ENCODE data around the gene ZNF512.

ZNF512 gene

DNA sequence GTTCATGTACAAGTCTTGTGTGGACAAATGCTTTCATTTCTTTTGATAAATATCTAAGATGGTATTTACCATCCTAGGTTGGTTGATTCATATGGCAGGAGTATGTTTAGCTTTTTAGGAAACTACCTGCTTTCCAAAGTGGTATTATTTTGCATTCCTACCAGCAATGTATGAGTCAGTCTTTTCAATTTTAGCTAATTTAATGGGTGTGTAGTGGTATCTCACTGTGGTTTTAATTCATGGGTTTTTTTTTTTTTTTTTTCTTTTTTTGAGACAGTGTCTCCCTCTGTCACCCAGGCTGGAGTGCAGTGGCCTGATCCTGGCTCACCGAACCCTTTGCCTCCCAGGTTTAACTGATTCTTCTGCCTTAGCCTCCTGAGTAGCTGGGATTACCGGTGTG, 4.2 kb downstream of the ZNF512 start:
- peaks cover 60% of the 10 kb centered on the region for H3K4me1 ChIP-seq (ENCODE audit: insufficient read depth, low read length, poor library complexity, severe bottlenecking)
- H3K79me2 ChIP-seq (ENCODE audit: insufficient read depth, low read length) = peaks cover 88% of the 10 kb centered on the region
- no peak for TF ChIP-seq EZH2phosphoT487 (IDR thresholded peaks at IDR 0.05; ENCODE audit: borderline replicate concordance)
- TF ChIP-seq, protein P1, sequence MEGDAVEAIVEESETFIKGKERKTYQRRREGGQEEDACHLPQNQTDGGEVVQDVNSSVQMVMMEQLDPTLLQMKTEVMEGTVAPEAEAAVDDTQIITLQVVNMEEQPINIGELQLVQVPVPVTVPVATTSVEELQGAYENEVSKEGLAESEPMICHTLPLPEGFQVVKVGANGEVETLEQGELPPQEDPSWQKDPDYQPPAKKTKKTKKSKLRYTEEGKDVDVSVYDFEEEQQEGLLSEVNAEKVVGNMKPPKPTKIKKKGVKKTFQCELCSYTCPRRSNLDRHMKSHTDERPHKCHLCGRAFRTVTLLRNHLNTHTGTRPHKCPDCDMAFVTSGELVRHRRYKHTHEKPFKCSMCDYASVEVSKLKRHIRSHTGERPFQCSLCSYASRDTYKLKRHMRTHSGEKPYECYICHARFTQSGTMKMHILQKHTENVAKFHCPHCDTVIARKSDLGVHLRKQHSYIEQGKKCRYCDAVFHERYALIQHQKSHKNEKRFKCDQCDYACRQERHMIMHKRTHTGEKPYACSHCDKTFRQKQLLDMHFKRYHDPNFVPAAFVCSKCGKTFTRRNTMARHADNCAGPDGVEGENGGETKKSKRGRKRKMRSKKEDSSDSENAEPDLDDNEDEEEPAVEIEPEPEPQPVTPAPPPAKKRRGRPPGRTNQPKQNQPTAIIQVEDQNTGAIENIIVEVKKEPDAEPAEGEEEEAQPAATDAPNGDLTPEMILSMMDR (conservative IDR thresholded peaks at IDR 0.05; ENCODE audit: low read length) = no peak
- H3K4me3 ChIP-seq (ENCODE audit: low read length, poor library complexity, severe bottlenecking) = peak overlapping the region; percentile 99
- no peaks in the 10 kb centered on the region for H3K9me2 ChIP-seq (replicated peaks; ENCODE audit: low read depth, low read length)
- no peaks in the 10 kb centered on the region for H3K36me3 ChIP-seq (ENCODE audit: insufficient read depth, low read length)
- peak overlapping the region; percentile 94 for H3K4me2 ChIP-seq (ENCODE audit: low read depth, low read length, poor library complexity, severe bottlenecking)
- H3K27me3 ChIP-seq (ENCODE audit: insufficient read depth, low read length, poor library complexity, severe bottlenecking) = peaks cover 4% of the 10 kb centered on the region
- no peak overlapping the region for H2AFZ ChIP-seq (ENCODE audit: low read length)
- H4K20me1 ChIP-seq (ENCODE audit: insufficient read depth, low read length, poor library complexity, severe bottlenecking) = peaks cover 72% of the 10 kb centered on the region
- H3F3A ChIP-seq (ENCODE audit: low read depth) = no peaks in the 10 kb centered on the region
- H3K9ac ChIP-seq (ENCODE audit: low read depth, low read length, poor library complexity, severe bottlenecking) = peak overlapping the region; percentile 97
- H3K9me3 ChIP-seq (ENCODE audit: insufficient read depth, low read depth, low read length) = peaks cover 8% of the 10 kb centered on the region

DNA sequence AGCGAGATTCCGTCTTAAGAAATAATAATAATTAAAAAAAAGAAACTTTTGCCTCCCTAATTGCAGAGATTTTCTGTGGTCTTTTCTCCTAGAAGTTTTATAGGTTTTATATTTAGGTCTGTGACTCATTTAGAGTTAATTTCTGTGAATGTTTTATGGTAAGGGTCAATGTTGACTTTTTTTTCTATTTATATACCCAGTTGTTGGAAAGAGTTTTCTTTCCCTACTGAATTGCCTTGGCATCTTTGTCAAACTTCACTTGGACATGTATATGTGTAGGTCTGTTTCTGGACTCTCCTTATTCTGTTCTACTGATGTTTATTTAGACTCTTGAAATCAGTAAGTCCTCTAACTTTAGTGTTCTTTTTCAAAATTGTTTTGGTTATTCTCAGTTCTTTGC, 5.5 kb downstream of the ZNF512 start:
- Histone ChIP-seq H3K4me3 (ENCODE audit: low read length, poor library complexity, severe bottlenecking) (peak overlapping the region; percentile 42), H3K9ac (ENCODE audit: low read depth, low read length, poor library complexity, severe bottlenecking) (no peak overlapping the region), H3K27me3 (ENCODE audit: insufficient read depth, low read length, poor library complexity, severe bottlenecking) (peaks cover 1% of the 10 kb centered on the region), H3K4me2 (ENCODE audit: low read depth, low read length, poor library complexity, severe bottlenecking) (peak overlapping the region; percentile 94), H4K20me1 (ENCODE audit: insufficient read depth, low read length, poor library complexity, severe bottlenecking) (peaks cover 72% of the 10 kb centered on the region), H3K79me2 (ENCODE audit: insufficient read depth, low read length) (peaks cover 98% of the 10 kb centered on the region), H3K9me2 (replicated peaks; ENCODE audit: low read depth, low read length) (no peaks in the 10 kb centered on the region), H3F3A (ENCODE audit: low read depth) (no peaks in the 10 kb centered on the region), H3K9me3 (ENCODE audit: insufficient read depth, low read depth, low read length) (peaks cover 8% of the 10 kb centered on the region), H3K4me1 (ENCODE audit: insufficient read depth, low read length, poor library complexity, severe bottlenecking) (peaks cover 52% of the 10 kb centered on the region), H3K36me3 (ENCODE audit: insufficient read depth, low read length) (0 out of 2 replicates have a peak, but pooled peaks cover 1% of the 10 kb centered on the region), H2AFZ (ENCODE audit: low read length) (no peak overlapping the region)
- TF ChIP-seq, protein P1 (conservative IDR thresholded peaks at IDR 0.05; ENCODE audit: low read length) = no peak
- no peak for TF ChIP-seq EZH2phosphoT487 (IDR thresholded peaks at IDR 0.05; ENCODE audit: borderline replicate concordance)

DNA sequence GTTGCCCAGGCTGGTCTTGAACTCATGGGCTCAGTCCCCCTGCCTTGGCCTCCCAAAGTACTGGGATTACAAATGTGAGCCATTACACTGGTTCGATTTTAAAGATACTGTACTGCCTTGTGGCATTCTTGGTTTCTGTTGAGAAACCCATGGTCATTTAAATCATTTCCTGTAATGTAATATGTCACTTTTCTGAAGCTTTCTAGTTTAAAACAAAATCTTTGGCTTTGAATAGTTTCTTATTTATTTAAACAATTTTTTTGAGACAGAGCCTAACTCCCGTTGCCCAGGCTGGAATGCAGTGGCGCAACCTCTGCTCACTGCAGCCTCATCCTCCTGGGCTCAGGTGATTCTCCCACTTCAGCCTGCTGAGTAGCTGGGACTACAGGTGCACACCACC, 8.9 kb downstream of the ZNF512 start:
- Histone ChIP-seq H3K27me3 (ENCODE audit: insufficient read depth, low read length, poor library complexity, severe bottlenecking) (no peaks in the 10 kb centered on the region), H3K4me1 (ENCODE audit: insufficient read depth, low read length, poor library complexity, severe bottlenecking) (peaks cover 19% of the 10 kb centered on the region), H3K4me2 (ENCODE audit: low read depth, low read length, poor library complexity, severe bottlenecking) (no peak overlapping the region), H3K79me2 (ENCODE audit: insufficient read depth, low read length) (peaks cover 89% of the 10 kb centered on the region), H3K4me3 (ENCODE audit: low read length, poor library complexity, severe bottlenecking) (no peak overlapping the region), H3F3A (ENCODE audit: low read depth) (no peaks in the 10 kb centered on the region), H3K36me3 (ENCODE audit: insufficient read depth, low read length) (0 out of 2 replicates have a peak, but pooled peaks cover 7% of the 10 kb centered on the region), H2AFZ (ENCODE audit: low read length) (no peak overlapping the region), H3K9me3 (ENCODE audit: insufficient read depth, low read depth, low read length) (peaks cover 12% of the 10 kb centered on the region), H4K20me1 (ENCODE audit: insufficient read depth, low read length, poor library complexity, severe bottlenecking) (peaks cover 48% of the 10 kb centered on the region), H3K9me2 (replicated peaks; ENCODE audit: low read depth, low read length) (no peaks in the 10 kb centered on the region), H3K9ac (ENCODE audit: low read depth, low read length, poor library complexity, severe bottlenecking) (no peak overlapping the region)
- no peak for TF ChIP-seq EZH2phosphoT487 (IDR thresholded peaks at IDR 0.05; ENCODE audit: borderline replicate concordance)
- TF ChIP-seq, protein P1 (conservative IDR thresholded peaks at IDR 0.05; ENCODE audit: low read length) = no peak
